Measurements from ENCODE around the gene DDX20. TPM values are rescaled to one million over a fixed set of nuclear protein-coding genes. Genes with fewer than 3 reads are reported as not detected.

DDX20 gene
- total RNA-seq, 2 experiments from 2014 or later: 15.3 to 15.9 TPM

- ATAC-seq (no peak), DNase-seq (peak; percentile 58)
- POLR2A ChIA-PET: interaction anchor here (0.6 to 3.5 kb wide), 21 partner anchors 9 to 539 kb away, joined by 3 to 13 read pairs (median 4); partner anchors contain the start of genes INKA2, RAP1A and WDR77
- Mint-ChIP-seq H3K27me3 (no peaks in the 10 kb centered on the region), H3K4me1 (ENCODE audit: low read depth) (peaks cover 29% of the 10 kb centered on the region), H3K9me3 (no peaks in the 10 kb centered on the region), H3K36me3 (ENCODE audit: low read depth) (peaks cover 23% of the 10 kb centered on the region), H3K4me3 (peak overlapping the region; percentile 88), H3K27ac (peak overlapping the region; percentile 98)
- no peak for TF ChIP-seq CTCF (IDR thresholded peaks at IDR 0.05)
- CTCF ChIA-PET: interaction anchor here (0.6 to 3.0 kb wide), 20 partner anchors 8 to 313 kb away, joined by 3 to 22 read pairs (median 5); partner anchors contain the start of genes ADORA3, INKA2, TMIGD3 and WDR77
- intact Hi-C loops (cut with micrococcal nuclease): loop anchor here (5.0 kb wide), 2 partner anchors 38 to 248 kb away; no protein-coding TSS in a partner anchor
These were observed 744 bp upstream of the DDX20 start for GRCh38 chr1:111754984-111755330.

- POLR2A ChIA-PET: interaction anchor here (1.4 to 3.5 kb wide), 4 partner anchors 11 to 252 kb away, joined by 3 to 13 read pairs (median 6); no protein-coding TSS in a partner anchor
- ATAC-seq (peak; percentile 7), DNase-seq (no peak)
- no peak for TF ChIP-seq CTCF (IDR thresholded peaks at IDR 0.05)
- Mint-ChIP-seq H3K36me3 (ENCODE audit: low read depth) (peaks cover 31% of the 10 kb centered on the region), H3K4me1 (ENCODE audit: low read depth) (peaks cover 38% of the 10 kb centered on the region), H3K27me3 (no peaks in the 10 kb centered on the region), H3K4me3 (peak overlapping the region; percentile 88), H3K27ac (peak overlapping the region; percentile 98), H3K9me3 (no peaks in the 10 kb centered on the region)
- CTCF ChIA-PET: interaction anchor here (0.8 to 3.0 kb wide), 12 partner anchors 9 to 314 kb away, joined by 3 to 25 read pairs (median 6); partner anchors contain the start of genes ATP5PB and WDR77
- intact Hi-C loops (cut with micrococcal nuclease): loop anchor here (5.0 kb wide), 1 partner anchor 249 kb away; no protein-coding TSS in a partner anchor
These were observed 418 bp downstream of the DDX20 start for GRCh38 chr1:111756124-111756513.

- CTCF ChIA-PET: interaction anchor here (1.8 kb wide), 1 partner anchor 276 kb away, joined by 3 read pairs; no protein-coding TSS in a partner anchor
- ATAC-seq (no peak), DNase-seq (no peak)
- Mint-ChIP-seq H3K36me3 (ENCODE audit: low read depth) (peaks cover 44% of the 10 kb centered on the region), H3K27ac (peak overlapping the region; percentile 53), H3K4me3 (peak overlapping the region; percentile 34), H3K27me3 (no peaks in the 10 kb centered on the region), H3K9me3 (no peaks in the 10 kb centered on the region), H3K4me1 (ENCODE audit: low read depth) (peaks cover 40% of the 10 kb centered on the region)
- intact Hi-C loops (cut with micrococcal nuclease): loop anchor here (5.0 kb wide), 1 partner anchor 251 kb away; no protein-coding TSS in a partner anchor
- TF ChIP-seq CTCF (IDR thresholded peaks at IDR 0.05): no peak
- POLR2A ChIA-PET: interaction anchor here (3.5 kb wide), 1 partner anchor 9 kb away, joined by 13 read pairs; no protein-coding TSS in a partner anchor
These were observed 2.7 kb downstream of the DDX20 start for GRCh38 chr1:111758373-111758772.

GRCh38 chr1:111761717-111762116, 6.0 kb downstream of the DDX20 start:
- no peaks in the 10 kb centered on the region for H3K9me3 Mint-ChIP-seq
- H3K27ac Mint-ChIP-seq: no peak overlapping the region
- peaks cover 29% of the 10 kb centered on the region for H3K4me1 Mint-ChIP-seq (ENCODE audit: low read depth)
- ChIA-PET POLR2A (interaction anchor here (1.4 kb wide), 1 partner anchor 25 kb away, joined by 3 read pairs; no protein-coding TSS in a partner anchor), CTCF (interaction anchor here (1.1 to 1.6 kb wide), 2 partner anchors 47 to 254 kb away, joined by 3 to 6 read pairs; no protein-coding TSS in a partner anchor)
- intact Hi-C loops (cut with micrococcal nuclease): no loop called here
- H3K4me3 Mint-ChIP-seq: no peak overlapping the region
- ATAC-seq (no peak), DNase-seq (no peak)
- no peak for TF ChIP-seq CTCF (IDR thresholded peaks at IDR 0.05)
- no peaks in the 10 kb centered on the region for H3K27me3 Mint-ChIP-seq
- peaks cover 60% of the 10 kb centered on the region for H3K36me3 Mint-ChIP-seq (ENCODE audit: low read depth)

GRCh38 chr1:111762332-111762731, 6.6 kb downstream of the DDX20 start:
- Mint-ChIP-seq H3K27me3 (no peaks in the 10 kb centered on the region), H3K36me3 (ENCODE audit: low read depth) (peaks cover 59% of the 10 kb centered on the region), H3K4me3 (no peak overlapping the region), H3K27ac (no peak overlapping the region), H3K4me1 (ENCODE audit: low read depth) (peaks cover 24% of the 10 kb centered on the region), H3K9me3 (no peaks in the 10 kb centered on the region)
- ChIA-PET CTCF (interaction anchor here (0.8 to 1.6 kb wide), 3 partner anchors 48 to 267 kb away, joined by 3 to 6 read pairs (median 3); no protein-coding TSS in a partner anchor), POLR2A (interaction anchor here (1.4 kb wide), 1 partner anchor 25 kb away, joined by 3 read pairs; no protein-coding TSS in a partner anchor)
- DNase-seq (no peak), ATAC-seq (no peak)
- TF ChIP-seq CTCF (IDR thresholded peaks at IDR 0.05): no peak
- intact Hi-C loops (cut with micrococcal nuclease): no loop called here
